OCI-LY1 (cell line): Measurements from ENCODE around the gene PURA.

ENCODE experiments used
- CTCF ChIP-seq: fragments of 200-600 bp; sonication (generic), shearing (Covaris generic); IDR thresholded peaks from 2 replicates; pipeline ENCODE4 v1.5.1; 2017; ENCODE audit warnings: mild to moderate bottlenecking, antibody characterized with exemption, low read length, moderate library complexity, mixed read lengths
- EZH2 ChIP-seq: fragments of 200-600 bp; sonication (generic), shearing (Covaris generic); IDR thresholded peaks from 2 replicates; pipeline ENCODE4 v1.8.0; 2017; ENCODE audit warnings: borderline replicate concordance, mixed run types, mild to moderate bottlenecking, antibody characterized with exemption, low read length, moderate library complexity, mixed read lengths

- TF ChIP-seq CTCF (no peak), EZH2 (no peak)
Observed at GRCh38 chr5:140126315-140127012, 12.6 kb downstream of the PURA start.
